Measurements from ENCODE around the gene ERCC6. TPM values are rescaled to one million over a fixed set of nuclear protein-coding genes. Genes with fewer than 3 reads are reported as not detected.

Gene ERCC6
- total and polyA plus RNA-seq, 2 donors (not counting 3 experiments of a cell fraction or from before 2014, with no cell fraction given), result 15.3 to 39.6 TPM

GRCh38 chr10:49528977-49529506, 9.9 kb downstream of the ERCC6 start:
- no peak overlapping the region for H2AFZ ChIP-seq (ENCODE audit: low read depth, low read length)
- no peaks in the 10 kb centered on the region for H3K9me3 ChIP-seq (replicated peaks; ENCODE audit: control insufficient read depth, insufficient read depth, low read length)
- FAIRE-seq, result no peak
- no peaks in the 10 kb centered on the region for H3K27me3 ChIP-seq (ENCODE audit: control insufficient read depth in 2 of 2, insufficient read depth in 2 of 2, low read length in 2 of 2)
- ChIA-PET POLR2A (no interaction called here), CTCF (interaction anchor here (1.9 kb wide), 1 partner anchor 10 kb away, joined by 8 read pairs; no protein-coding TSS in a partner anchor)
- H3K4me2 ChIP-seq (ENCODE audit: insufficient read depth, low read length), result no peak overlapping the region
- DNase-seq (ENCODE audit: low read depth, low spot score), result no peak
- no peak for TF ChIP-seq MYC (IDR thresholded peaks at IDR 0.05; ENCODE audit: low read depth, low read length)
- no peak for TF ChIP-seq CTCF (IDR thresholded peaks at IDR 0.05; ENCODE audit: extremely low read depth in 1 of 2, insufficient read depth in 1 of 2, low read depth in 1 of 2, low read length in 2 of 2)
- TF ChIP-seq JUN (IDR thresholded peaks at IDR 0.05; ENCODE audit: borderline replicate concordance, insufficient read depth, insufficient read length, low read depth), result no peak
- no peak for TF ChIP-seq POLR2A (IDR thresholded peaks at IDR 0.05; ENCODE audit: low read depth, low read length)
- TF ChIP-seq MAX (IDR thresholded peaks at IDR 0.05; ENCODE audit: insufficient read depth, insufficient read length), result no peak
- no peak for TF ChIP-seq POLR2AphosphoS5 (IDR thresholded peaks at IDR 0.05; ENCODE audit: insufficient read depth, low read depth, low read length)
- TF ChIP-seq GATA2 (IDR thresholded peaks at IDR 0.05; ENCODE audit: insufficient read depth, insufficient read length, low read depth, low read length), result no peak
- TF ChIP-seq EZH2 (IDR thresholded peaks at IDR 0.05; ENCODE audit: borderline replicate concordance, low read depth, low read length, severe bottlenecking), result no peak
- no peak for TF ChIP-seq FOS (IDR thresholded peaks at IDR 0.05; ENCODE audit: borderline replicate concordance, insufficient read depth, low read length)
- H3K79me2 ChIP-seq (ENCODE audit: control insufficient read depth, insufficient read depth, low read length), result peaks cover 83% of the 10 kb centered on the region
- dilution Hi-C loops (cut with MboI; ENCODE audit: extremely low pct_ligation_motif_present, low sequenced_read_pairs) (no loop called here), intact Hi-C loops (cut with micrococcal nuclease) (no loop called here)
- peaks cover 29 to 55% of the 10 kb centered on the region in 2 experiments for H3K36me3 ChIP-seq (ENCODE audit: control insufficient read depth in 2 of 2, extremely low read depth in 1 of 2, insufficient read depth in 2 of 2, low read length in 2 of 2)
- H4K20me1 ChIP-seq (replicated peaks; ENCODE audit: control insufficient read depth, extremely low read depth, insufficient read depth, low read length), result no peaks in the 10 kb centered on the region
- H3K9me1 ChIP-seq (replicated peaks; ENCODE audit: control insufficient read depth, extremely low read depth, insufficient read depth, low read length), result no peaks in the 10 kb centered on the region
- H3K9ac ChIP-seq (replicated peaks; ENCODE audit: extremely low read depth, insufficient read depth, low read length), result no peak overlapping the region
- peaks cover 8% of the 10 kb centered on the region for H3K4me1 ChIP-seq (ENCODE audit: control insufficient read depth, extremely low read depth, insufficient read depth, low read length)
- H3K4me3 ChIP-seq (replicated peaks in 1 of 3; ENCODE audit: insufficient read depth in 1 of 3, low read depth in 1 of 3, low read length in 3 of 3), result no peak overlapping the region
- H3K27ac ChIP-seq (ENCODE audit: insufficient read depth, low read depth, low read length), result no peak overlapping the region
- no TSS peak for BruUV-seq (replicated peaks)
